NCI-H187 treated with DMSO at 0.1 percent for 48 hours (cell line): Measurements from ENCODE around the gene FMN1.

ENCODE experiments used
- DNase-seq: peaks from one replicate; lab custom pipeline; 2025; lab: John Stamatoyannopoulos, UW

FMN1 gene

DNA sequence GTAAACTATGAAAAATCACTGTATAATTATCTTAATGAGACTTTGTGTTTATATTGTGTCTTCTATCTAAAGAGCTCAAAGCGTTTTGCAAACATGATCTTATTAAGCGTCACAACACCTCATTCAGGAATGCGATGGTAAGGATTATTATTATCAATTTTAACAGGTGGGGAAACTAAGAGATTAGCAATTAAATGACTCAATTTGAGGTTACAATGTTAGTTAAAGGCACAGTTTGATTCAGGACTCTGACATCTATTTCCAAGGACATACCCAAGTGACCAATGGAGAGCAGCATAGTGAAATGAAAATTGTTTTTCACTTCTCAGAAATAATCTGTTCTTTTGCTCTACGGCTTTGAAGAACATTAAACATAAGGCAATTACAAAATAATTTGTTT, 74.6 kb downstream of the FMN1 start:
- no peak for DNase-seq

DNA sequence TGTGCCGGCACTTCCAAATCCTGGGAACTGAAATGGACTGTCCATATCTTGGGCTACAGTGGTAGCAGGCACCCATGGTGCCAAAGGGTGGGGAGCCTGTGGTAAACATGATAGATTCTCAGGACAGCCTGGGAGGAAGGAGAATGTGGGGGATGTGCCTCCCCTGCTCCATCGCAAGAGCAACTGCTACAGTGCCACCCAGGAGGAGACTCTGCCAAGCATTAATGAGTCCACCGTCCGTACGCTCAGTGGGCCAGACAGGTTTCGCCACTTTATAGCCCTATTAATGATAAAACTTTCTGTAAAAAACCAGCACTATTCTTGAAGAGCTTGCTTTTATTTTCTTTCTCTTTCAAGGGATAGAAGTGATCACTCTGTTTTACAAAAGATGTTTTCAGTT, 75.2 kb downstream of the FMN1 start:
- DNase-seq: no peak

DNA sequence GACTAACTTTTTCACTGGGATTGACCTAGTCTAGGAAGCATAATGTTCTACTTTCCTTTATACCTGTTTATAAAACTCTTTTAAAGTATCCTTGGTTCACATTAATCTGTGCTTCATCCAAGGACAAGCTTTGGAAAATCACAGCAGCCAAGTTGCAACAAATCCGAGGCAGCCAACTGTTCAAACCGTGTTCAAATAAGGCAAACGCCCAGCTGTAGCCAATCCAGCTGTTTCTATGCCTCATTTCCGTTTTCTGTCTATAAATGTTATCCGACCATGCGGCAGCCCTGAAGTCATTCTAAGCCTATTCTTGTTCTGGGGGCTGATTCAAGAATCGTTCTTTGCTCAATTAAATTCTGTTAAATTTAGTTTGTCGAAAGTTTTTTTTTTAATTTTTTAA, 78.3 kb downstream of the FMN1 start:
- DNase-seq: no peak

DNA sequence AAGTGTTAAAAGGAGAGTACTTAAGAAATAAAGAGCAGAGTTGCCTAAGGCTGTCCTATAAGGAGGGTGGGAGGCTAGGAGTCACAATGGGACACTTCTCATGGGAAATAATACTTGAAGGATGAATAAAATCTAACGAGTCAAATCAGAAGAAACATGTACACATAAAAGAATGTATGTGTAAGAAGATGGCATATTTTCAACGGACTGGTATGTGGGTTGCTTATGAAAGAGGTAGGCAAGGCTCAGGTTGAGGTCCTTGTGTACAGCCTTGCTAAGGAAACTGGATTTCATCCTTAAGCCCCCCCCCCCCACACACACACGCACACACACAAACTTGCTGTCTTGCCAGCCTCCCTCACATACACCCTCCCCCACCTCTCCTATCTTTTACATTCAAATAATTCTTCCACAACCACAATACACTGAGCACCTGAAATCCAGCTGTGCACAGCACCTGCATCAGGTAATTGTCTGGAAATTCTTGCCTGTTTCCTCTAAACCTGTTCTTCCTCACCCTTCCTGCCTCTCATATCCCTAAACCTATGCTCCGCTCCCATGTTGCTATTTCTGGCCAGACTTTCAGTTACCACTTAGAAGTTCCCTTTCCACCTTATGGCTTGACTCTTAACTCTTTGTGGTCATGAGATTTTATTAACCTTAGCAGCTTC, 79.2 kb downstream of the FMN1 start:
- DNase-seq: no peak

DNA sequence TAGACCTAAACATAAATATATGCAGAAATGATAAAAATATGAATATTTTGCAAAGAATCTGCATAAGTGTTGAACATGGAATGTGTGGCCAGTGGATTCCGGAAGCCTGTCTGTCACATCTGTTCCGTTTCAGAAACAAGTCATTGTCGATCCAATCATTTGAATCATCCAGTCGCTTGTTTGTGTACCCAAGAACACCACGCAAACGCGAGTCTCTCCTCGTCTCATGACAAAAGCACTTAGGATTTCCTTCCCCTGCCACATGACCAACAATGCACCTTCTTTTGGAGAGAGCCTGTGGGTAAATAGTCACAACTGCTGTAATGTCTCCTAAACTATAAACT, 80.2 kb downstream of the FMN1 start:
- DNase-seq: no peak

DNA sequence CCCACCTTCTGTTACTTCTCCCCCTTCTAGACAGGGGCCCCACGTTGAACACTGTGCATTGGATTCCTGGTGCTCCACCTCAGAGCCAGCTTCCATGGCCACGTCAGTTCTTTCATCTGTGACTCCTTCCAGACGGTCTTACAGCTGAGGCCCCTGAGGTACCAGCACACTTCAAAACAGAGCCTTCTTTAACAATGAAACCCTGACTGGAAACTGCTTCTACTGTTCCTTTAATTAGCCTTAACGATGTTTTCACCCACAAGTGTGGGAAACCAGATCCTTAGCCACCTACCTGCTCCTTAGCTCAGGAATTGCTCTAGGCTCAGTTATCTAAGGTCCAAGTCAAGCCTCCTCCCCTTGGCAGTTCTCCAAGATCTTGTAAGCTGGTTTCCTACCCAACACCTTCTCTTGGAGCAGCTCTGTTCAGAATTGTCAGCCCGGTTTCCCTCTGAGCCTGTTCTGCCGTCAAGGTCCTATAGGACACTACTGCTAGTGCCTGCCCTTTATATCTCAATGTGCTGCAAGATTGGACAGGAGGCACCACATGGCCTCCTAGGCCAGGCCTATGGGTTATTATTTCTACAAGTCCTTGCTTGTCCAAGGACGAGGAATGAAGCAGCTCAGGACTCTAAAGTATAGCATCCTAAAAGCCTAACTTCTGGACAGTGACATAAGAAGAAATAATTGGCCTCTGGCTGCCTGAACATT, 80.7 kb downstream of the FMN1 start:
- no peak for DNase-seq

DNA sequence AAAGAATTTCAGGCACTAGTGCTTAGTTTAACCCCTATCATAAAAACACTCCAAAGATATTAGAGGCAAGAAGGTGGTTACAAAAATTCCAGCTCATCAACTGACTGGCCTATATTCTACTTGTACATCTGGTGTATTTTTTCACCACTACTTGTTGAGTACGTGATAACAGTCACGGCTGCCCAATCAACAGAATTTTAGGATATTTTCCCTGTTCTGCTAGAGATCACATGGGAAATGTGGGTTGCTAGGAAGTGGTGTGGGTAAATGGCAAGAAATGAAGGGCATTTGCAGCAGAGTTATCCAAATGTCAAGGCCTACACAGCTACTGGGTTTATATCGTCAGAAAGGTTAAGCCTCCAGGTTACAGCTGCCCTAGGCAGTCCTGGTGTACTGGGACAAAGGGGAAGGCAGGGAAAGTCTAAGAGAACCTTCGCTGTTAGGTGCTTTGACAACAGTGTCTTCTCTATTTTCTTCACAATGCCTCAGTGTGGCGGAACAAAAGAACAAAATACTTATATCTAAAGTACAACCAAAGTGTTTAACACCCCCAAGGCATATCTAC, 81.9 kb downstream of the FMN1 start:
- DNase-seq: no peak

DNA sequence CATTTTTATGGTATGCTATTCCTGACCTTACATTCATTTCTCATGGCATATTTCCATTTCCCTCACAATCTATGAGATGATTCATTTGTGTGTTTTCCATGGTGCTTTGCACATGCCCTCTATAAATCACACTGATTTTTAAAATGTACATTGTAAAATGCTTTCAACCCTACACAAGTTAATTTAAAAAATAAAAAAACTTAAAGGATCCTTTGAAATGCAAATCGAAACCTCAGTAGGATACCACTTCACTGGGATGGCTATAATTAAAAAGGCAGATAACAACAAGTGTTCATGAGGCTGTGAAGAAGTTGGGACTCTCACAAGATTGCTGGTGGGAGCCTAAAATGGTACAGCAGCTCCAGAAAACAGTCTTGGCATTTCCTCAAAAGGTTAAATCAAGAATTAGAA, 83.5 kb downstream of the FMN1 start:
- DNase-seq: peak; percentile 30

DNA sequence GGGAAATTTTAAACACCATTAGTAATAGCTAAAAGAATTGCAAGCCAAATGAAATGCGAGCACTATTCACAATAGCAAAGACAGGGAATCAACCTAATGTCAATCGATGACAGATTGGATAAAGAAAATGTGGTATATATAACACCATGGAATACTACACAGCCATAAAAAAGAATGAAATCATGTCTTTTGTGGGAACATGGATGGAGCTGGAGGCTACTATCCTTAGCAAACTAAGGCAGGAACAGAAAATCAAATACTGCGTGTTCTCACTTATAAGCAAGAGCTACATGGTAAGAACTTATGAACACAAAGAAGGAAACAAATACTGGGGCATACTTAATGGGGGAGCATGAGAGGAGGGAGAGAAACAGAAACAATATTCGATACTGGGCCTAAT, 85.2 kb downstream of the FMN1 start:
- no peak for DNase-seq

DNA sequence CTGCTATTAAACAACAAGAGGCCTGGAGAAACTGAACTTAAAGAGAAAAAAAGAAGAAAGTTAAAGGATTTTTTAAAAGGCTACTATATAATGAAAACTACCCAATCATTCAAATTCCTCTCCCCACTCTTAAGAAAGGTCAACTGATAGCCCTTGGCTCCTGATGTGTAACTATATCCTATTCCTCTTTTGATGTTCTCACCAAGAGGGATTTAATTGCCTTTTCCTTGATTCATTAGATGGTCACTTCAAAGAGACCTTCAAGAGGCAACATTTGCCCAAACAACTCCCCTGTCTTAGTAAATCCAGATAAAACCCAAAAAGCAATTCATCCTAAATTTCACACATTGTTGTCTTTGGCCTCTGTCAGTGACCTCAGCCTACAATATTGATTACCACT, 86.0 kb downstream of the FMN1 start:
- DNase-seq: no peak

DNA sequence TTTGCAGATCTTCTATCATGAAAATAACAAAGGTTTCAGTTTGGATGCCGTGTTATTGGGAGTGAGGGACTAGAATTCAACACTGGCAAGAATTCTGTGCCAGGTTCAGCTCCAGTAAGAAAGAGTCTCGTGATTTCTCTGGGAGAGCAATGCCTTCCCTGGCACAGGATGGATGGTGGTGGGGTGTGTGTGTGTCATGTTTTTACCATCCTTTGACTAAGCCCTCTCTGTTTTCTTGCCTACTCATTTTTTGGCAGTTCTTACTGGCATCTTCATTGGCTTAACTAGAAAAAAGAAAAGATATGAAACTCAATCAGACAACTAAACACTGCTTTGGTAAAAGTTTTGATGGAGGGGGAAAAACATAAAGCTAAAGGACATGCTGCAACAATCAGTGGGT, 86.6 kb downstream of the FMN1 start:
- DNase-seq: no peak

DNA sequence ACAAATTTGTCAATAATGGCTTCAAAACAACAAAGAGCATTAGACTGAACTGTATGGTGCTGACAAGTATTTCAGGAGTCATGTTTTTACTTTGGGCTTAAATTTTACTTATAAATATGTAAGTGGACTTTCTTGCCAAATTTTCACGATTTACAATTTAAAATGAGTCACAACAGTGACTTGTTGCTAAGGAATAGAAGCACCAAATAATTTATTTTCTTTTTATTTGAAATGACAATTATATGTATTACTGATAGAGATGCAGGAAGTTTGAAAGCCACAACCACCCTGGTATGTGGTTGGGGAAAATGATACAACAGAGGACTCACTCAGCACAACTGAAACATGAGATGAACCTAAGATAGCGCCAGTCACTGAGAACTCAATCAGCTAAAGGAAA, 90.3 kb downstream of the FMN1 start:
- DNase-seq: no peak

DNA sequence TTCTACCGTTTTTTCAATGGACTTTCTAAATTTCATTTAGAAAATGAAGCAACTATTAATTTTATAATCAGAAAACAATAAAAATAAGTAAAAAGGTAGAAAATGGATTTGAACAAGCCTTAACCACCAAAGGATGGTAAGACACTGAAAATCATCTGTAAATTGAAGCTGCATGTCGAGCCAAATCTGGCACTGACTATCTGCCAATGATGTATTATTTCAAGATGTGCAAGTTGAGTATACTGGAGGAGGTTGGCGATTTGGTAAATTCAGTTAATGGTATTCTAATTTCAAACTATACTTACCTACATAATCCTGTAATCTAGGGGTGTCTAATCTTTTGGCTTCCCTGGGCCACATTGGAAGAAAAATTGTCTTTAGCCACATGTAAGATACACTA, 93.5 kb downstream of the FMN1 start:
- DNase-seq: no peak

DNA sequence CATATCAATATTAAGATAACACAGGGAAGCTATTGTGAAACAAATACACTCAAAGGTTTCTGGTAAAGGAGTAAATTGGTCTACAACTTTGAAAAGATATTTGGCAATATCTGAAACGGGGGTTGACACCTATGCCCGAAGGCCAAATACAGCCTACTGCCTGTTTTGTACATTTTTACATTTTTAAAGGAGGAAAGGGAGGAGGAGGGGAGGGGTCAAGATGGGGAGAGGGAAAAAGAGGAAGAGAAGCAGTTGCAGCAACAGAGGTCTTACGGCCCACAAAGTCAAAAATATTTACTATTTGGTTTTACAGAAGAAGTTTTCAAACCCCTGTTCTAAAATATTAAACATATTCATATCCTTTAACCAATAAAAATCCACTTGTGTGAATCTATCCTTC, 94.2 kb downstream of the FMN1 start:
- no peak for DNase-seq

DNA sequence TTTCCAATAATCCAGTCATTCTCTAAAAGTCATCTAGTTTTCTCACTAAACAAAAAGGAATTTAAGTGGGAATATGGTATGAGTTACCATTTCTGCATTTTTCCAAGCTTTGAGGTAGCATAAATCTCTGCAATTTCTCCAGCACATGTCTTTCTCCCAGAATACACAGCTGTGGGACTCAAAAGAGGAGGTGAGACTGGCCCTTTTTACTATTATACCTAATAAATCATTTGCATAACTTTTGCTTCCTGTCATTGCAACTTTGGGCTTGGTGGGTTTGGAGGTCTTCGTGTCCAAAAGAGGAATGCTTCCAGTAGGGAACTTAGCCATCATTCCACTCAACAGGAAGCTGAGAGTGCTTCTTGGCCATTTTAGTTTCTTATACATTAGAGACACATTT, 94.8 kb downstream of the FMN1 start:
- DNase-seq: no peak

DNA sequence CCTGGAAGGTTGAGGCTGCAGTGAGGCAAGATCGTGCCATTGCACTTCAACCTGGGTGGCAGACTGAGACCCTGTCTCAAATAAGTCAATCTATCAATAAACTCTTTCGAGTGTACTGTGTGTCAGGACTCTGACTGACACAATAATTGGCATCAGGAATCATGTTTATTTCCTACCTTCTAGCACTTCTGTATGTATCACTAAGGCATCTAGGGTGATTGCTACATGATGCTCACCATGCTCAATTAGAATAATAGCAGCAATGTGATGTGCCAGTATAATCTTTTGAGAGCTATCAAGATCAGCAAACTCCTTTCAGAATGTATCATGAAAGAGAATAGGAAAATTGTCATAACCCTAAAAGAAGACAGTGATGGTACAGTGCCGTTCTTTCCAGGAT, 95.3 kb downstream of the FMN1 start:
- no peak for DNase-seq

DNA sequence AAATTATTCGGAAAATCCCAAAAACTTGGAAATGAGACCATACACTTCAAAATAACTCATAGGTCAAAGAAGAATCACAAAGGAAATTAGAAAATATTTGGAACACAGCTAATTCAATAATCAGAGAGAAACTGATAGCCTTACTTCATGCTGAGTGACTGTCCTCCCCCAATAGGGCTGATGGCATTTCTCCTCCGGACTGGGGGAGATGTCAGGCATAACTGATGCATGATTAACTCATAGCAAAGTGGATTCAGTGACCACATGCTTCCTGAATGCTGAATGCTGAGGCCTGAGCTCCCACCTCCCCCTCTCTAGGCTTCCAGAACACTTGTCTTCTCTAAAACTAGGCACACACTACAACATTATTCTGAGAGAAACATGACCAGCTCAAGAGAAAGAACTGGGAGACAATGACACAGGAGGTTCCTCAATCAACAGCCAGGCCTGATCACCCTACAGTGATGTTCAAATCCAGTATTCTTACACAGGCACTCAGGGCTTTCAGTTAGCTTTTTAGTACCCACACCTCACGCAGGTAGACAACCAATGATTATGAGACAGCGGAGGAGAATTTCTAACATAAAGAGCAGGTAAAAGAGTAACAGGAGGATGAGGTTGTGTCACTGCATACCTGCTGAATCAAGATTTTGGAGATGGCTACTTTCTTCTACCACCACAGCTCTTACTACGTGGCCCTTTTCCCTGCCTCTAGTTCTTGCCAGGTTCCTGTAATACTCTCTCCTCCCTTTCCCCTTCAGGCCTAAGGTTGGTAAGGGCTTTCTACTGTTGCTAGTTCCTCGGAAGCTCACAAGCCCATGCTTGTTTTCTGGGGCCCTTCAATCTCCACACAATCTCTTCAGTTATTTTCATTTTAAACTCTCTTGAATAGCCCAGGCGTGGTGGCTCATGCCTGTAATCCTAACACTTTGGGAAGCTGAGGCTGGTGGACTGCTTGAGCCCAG, 96.1 kb downstream of the FMN1 start:
- no peak for DNase-seq

DNA sequence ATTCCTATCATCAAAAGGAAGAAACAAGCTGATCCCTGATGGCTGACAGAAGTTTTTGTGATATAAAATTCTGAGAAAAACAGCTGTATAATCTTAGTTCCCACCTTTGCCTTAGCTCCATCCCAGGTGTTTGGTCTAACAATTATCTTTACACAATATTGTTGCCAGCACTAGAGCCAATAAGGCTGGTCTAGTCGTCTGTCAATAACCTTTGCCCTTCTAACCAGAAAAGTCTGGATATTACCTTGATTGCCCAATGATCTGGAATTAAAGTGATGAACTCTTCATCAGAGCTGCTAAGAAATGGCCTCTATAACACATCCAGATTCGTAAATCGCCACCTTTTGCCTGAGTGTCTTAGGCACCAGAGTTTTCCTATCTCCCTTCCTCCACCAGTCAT, 98.4 kb downstream of the FMN1 start:
- no peak for DNase-seq

DNA sequence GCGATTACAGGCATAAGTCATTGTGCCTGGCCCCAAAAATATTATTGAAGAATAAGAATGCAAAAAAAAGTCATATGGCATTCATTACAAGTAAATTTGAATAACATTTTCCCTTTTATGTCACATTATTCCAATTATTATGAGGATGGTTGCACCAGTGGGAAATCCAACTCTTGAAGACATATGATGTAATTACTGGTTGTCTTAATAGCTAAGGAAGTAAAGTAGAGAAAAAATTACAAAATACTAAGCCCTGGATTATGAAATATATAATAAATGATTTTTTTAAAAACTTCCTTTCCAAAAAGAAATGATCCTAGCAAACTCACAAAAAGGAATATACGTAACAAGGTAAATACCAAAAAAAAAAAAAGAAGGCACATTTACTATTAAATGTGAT, 98.9 kb downstream of the FMN1 start:
- DNase-seq: no peak

DNA sequence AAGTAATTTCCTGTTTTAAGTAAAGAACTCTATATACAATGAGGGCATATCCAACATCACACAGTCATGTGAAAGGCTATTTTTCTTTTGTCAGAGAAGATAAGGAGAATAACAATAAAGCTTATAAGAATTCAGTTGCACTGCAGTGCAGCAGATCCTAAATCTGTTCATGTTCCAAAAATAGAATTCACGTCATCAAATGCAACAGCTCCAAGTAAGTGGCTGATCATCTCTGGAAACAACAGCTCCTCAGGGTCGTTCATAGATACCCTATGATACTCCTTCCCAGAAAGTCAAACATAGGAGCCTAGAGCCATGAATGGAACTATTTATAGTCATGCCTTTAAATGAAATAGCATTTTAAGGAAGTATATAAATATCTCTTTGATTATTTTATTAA, 100.2 kb downstream of the FMN1 start:
- no peak for DNase-seq

DNA sequence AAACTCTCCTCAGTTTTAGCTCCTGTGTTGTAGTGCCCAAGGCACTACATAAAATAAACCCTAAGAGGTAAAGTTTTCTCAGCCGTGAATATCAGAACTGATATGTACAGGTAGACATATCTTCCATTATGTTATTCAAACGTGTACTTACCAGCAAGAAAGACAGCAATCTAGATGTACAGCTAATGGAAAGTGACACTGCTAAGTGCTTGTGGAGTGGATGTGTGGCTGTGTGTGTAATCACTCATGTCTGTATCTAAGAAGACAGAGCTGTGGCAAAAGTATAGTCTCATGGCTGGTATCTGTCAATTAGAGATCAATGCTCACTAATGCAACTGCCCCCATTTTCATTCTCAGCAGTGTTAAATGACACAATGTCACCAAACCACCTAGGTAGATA, 101.3 kb downstream of the FMN1 start:
- DNase-seq: peak; percentile 60

DNA sequence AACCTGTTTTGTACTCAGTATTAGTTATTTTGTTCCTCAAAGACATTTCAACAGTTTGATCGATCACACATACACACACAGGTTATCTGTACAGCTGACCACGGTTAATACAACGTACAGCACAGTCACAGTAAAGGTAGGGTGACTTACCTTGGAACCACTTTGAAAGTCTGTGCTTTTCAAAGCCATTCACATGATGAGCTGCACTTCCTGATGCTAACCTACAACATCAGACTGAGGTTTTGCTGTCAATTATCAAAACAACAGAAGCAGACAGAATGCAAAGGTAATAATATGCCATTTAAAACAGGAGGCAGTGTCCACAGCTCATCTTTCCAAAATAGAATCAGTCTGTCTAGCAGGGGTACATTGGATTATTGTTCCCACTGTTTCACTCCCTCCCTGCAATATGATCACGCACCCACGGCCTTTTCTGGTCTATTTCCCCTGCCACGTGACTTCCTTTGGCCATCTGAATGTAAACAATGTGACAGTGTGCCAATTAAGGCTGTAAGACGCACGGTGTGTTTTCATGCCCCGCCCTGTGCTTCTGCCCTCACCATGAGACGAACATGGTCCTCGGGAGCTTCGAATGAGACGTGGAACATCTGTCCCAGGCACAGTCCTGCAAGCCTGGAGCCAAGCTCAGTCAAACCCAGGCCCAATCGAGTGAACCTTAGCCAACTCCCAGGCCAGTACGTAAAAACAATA, 102.4 kb downstream of the FMN1 start:
- DNase-seq: no peak
